NK-92 (cell line): ENCODE measurements around the gene RNU4-1.
"Not testable (repeated sequence)": the region's sequence is repeated elsewhere in the genome, so short reads cannot be mapped to it uniquely, and the experiment has no call there.

Source experiments
- DNase-seq: peaks from one replicate; lab custom pipeline; 2025; ENCODE audit not compliant: unreplicated experiment; lab: John Stamatoyannopoulos, UW

Gene RNU4-1

GRCh38 chr12:120259418-120260202, 33.4 kb downstream of the RNU4-1 start:
- DNase-seq: no peak

GRCh38 chr12:120258323-120258896, 34.6 kb downstream of the RNU4-1 start:
- no peak for DNase-seq

GRCh38 chr12:120257041-120257821, 35.8 kb downstream of the RNU4-1 start:
- DNase-seq: no peak

GRCh38 chr12:120254809-120255208, 38.2 kb downstream of the RNU4-1 start:
- no peak for DNase-seq

- DNase-seq: not testable (repeated sequence)
Measured at GRCh38 chr12:120253313-120253712, 39.7 kb downstream of the RNU4-1 start.

DNA sequence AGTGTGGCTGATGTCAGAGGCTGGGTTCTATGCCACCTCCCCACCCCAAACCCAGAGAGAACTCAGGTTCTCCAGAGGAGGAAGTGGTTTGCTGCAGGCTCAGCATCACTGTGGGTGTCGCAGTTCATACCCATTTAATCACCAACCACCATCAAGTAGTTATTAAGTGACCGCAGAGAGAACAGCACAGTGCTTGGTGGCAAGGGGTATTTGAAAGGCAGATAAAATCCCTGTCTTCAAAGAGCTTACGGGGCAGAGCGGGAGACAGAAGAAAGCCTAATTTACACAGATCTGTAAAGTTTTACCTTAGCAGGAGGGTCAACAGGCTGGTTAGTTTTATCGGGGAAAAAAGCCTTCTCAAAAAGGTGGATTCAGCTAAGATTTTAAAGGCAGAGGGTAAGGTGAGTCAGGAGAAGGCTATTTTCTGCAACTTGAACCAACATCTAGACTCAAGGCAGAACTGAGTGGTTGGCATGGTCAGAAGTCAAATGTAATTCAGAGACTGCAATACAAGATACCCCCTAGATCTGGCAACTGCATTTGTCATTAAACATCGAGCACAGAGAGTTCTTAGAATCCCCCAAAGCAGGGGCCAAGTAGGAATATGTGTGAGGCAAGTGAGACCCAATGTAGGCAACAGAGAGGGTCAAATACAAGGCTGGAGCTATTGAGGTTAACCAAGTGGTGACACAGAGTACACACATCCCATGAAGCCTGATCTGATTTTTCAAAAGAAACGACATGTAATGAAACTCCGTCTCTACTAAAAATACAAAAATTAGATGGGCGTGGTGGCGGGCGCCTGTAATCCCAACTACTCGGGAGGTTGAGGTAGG, 40.7 kb downstream of the RNU4-1 start:
- no peak for DNase-seq

DNA sequence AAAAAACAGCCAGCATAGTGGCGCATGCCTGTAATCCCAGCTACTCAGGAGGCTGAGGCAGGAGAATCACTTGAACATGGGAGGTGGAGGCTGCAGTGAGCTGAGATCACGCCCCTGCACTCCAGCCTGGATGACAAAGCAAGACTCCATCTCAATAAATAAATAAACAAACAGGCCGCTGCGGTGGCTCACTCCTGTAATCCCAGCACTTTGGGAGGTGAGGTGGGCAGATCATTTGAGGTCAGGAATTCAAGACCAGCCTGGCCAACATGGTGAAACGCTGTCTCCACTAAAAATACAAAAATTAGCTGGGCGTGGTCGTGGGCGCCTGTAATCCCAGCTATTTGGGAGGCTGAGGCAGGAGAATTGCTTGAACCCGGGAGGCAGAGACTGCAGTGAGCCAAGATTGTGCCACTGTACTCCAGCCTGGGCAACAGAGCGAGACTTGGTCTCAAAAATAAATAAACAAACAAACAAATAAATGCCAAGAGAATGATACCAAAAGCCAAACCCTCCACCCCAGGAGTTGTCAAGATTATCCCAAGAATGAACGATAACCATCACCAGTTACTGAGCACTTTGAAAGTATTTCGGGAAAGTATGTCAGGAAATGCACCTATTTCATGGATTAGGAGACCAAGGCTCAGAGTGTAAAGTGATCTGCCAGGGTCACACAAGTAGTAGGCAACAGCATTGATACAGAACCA, 41.5 kb downstream of the RNU4-1 start:
- DNase-seq: not testable (repeated sequence)

DNA sequence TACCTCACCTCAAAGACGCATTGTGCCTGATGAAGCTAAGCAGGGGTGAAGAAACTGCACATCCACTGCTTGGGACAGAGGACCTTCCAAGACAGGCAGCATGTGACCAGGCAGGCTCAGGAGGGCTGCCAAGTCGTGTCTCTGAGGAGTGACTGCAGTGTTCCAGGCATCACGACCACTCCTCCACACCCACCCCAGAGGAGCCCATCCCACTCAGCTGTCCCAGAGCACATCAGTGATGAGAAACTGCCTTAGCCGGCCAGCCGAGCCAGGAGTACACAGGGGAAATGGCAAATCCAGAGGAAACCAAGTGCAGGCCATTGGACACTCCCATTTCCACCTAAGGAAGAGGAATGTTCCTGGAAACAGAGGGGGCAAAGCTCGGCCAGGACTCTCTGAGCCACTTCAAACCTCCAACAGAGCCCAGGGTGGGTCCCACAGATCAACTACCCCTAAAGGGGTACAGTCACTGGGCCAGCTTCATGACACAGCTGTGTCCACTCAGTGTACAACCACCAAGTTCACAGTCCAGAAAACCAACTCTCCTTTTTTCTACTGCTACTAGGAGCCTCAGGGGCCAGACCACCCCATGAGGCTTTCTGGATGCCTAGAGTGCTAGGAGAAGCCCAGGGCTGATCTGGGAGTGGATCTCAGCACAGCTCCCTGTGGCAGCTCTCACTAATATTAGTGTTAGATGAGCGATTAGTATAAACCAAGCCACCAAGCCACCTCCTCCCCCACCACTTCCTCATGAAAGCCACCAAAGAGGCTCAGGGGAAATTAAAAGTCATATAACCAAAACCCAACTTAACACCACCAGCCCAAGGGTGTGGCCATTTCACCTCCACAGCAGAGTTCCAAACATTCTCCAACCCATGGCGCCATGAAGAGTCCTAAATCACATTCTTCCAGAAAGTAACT, 42.9 kb downstream of the RNU4-1 start:
- DNase-seq: no peak

DNA sequence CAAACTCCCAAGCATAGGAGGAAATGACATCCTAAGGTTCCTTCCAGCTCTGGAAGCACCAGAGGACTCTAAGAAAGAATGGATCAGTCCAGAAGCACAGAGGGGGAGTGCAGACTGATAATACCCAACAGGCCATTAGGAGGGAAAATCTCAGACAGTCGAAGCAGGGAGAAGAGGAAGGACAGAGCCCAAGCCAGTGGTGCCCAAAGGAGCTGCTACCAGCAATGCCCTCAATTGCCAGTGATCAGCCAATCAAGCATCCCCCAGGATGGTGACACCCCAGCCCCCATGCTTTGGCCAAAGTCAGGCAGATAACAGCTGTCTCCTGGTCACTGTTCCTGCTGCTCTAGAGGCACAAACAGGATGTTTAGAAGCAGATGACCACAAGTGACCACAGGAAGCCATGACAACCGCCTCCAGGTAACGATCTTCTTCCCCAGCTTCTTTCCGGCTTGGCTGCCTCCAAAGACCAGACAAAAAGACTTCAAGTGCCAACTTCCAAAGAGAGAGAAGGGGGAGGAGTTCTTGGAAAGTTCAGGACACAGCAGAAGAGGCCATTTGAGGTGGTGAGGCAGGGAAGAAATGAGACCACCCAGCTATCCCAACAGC, 43.7 kb downstream of the RNU4-1 start:
- DNase-seq: no peak

GRCh38 chr12:120247621-120248030, 45.4 kb downstream of the RNU4-1 start:
- DNase-seq: no peak

DNA sequence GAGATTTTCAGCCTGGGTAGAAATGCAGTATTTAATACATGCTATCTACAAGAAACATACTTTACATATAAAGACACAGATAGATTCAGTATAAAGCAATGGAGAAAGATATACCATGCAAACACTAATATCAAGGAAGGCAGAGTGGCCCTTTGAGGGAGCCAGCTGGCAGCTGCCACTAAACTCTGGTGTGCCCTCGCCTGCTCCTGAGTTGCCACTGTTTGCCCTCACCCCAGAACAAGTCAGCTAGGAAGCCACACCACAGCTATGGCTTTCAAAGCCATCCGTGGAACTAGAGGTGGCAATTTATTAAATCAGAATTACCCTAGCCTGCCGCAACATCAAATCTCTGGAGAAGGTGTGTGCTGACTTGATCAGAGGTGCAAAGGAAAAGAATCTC, 45.9 kb downstream of the RNU4-1 start:
- no peak for DNase-seq

GRCh38 chr12:120246705-120247104, 46.3 kb downstream of the RNU4-1 start:
- not testable (repeated sequence) for DNase-seq
